Globus pallidus (tissue), 1 donor: ENCODE data around the gene ZNF410.
A peak's percentile ranks its signal among the peaks of the same experiment; 100 is the strongest.
"Not testable (repeated sequence)": the region's sequence is repeated elsewhere in the genome, so short reads cannot be mapped to it uniquely, and the experiment has no call there.

Experiments used
- DNase-seq: peaks from one replicate; pipeline ENCODE4 v3.0.0-alpha.2; 2015; ENCODE audit warnings: low spot score

ZNF410 gene

GRCh38 chr14:73886449-73887317, at the start of gene ZNF410:
Gene ZNF410, plus strand, starts transcription at chr14:73886859. Its CDS starts 5,317 bp downstream, at chr14:73892176.
- DNase-seq: peak; percentile 89

GRCh38 chr14:73838293-73839034, 48.2 kb upstream of the ZNF410 start:
- not testable (repeated sequence) for DNase-seq

- no peak for DNase-seq
Observed at GRCh38 chr14:73842201-73842600, 44.5 kb upstream of the ZNF410 start.

DNA sequence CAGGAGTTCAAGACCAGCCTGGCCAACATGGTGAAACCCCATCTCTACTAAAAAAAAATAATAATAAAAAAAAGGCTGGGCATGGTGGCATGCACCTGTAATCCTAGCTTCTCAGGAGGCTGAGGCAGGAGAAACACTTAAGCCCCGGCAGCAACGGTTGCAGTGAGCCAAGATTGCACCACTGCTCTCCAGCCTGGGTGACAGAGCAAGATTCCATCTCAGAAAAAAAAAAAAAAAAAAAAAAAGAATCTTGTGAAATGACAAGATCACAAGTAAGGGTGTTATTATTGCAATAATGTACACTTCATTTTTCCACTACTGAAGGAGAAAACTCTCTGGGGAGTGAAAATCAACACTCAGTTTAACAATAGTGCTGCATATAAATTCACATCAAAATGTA, 43.8 kb upstream of the ZNF410 start:
- no peak for DNase-seq

DNA sequence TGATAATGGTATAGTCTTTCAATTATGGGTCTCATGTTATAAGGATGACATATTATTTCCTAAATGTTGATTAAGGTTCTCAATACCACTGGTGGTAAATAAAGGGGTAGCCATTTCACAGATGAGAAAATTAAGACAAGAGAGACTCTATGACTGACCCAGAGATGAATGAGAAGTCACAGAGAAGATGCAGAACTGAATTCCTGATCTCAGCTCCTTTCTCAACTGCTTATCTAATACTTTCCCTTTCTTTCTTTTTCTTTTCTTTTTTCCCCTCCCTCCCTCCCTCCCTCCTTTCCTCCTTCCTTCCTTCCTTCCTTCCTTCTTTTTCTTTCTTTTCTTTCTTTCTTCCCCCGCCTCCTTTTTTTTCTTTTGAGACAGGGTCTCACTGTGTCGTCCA, 43.4 kb upstream of the ZNF410 start:
- DNase-seq: no peak

- no peak for DNase-seq
Observed at GRCh38 chr14:73846947-73847346, 39.7 kb upstream of the ZNF410 start.

GRCh38 chr14:73851000-73851399, 35.7 kb upstream of the ZNF410 start:
- peak; percentile 15 for DNase-seq

DNA sequence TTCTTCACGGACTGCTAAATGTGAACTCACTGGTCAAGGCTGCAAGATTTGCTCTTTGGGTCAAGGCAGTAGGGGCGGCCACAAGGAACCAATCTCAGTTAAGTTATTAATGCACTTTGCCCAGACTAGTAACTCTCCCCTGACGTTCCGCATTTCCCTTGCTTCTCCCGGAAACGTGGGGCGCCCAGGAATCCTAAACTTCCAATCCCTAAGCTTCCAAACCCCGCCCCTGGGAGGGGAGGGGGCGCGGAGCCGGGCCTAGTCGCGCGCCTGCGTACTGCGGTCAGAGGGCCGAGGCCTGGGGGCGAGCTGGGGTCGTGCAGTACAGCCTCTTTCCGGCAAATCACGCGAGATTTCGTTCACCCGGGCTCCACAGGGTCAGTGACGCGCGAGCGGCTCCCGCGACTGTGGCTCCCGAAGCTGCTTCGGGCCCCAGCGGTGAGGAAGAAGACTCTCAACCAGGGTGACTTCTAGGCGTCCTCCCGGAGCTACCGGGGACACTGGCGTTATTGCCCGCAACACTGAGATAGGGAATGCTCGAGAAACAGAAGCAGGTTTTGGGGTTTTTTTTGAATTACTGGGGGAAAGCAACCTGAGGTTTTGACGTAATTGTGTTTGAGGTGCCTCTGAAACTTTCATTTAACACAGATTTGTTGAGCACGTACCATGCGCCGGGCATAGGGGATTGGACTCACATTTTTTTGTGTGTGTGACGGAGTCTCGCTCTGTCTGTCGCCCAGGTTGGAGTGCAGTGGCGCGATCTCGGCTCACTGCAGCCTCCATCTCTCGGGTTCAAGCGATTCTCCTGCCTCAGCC, 34.9 kb upstream of the ZNF410 start, which contains the start of gene PTGR2:
PTGR2 (plus strand) TSS at position 265 of the 816 bp plus-strand sequence. CDS start 7,032 bp downstream, outside the sequence.
- peak; percentile 91 for DNase-seq

GRCh38 chr14:73859145-73859544, 27.5 kb upstream of the ZNF410 start:
- no peak for DNase-seq

DNA sequence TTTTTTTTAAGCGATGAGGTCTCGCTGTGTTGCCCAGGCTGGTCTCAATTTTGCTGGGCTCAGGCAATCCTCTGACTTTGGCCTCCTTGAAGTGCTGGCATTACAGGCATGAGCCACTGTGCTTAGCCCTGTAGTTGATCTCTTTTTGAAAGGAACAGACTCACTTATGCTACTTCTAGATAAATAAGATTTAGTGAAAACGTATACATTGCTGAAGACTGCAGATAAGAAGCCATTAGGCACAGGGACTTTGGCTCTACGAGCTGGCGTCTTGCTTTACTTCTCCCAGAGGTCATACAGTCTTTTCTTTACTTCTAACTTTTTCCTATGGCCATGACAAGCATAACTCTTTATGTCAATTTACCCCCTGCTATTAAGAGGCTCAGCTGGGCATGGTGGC, 25.6 kb upstream of the ZNF410 start:
- no peak for DNase-seq

- no peak for DNase-seq
Observed at GRCh38 chr14:73862480-73862879, 24.2 kb upstream of the ZNF410 start.

GRCh38 chr14:73863209-73863608, 23.4 kb upstream of the ZNF410 start:
- no peak for DNase-seq

GRCh38 chr14:73865534-73866113, 21.0 kb upstream of the ZNF410 start:
- DNase-seq: no peak

DNA sequence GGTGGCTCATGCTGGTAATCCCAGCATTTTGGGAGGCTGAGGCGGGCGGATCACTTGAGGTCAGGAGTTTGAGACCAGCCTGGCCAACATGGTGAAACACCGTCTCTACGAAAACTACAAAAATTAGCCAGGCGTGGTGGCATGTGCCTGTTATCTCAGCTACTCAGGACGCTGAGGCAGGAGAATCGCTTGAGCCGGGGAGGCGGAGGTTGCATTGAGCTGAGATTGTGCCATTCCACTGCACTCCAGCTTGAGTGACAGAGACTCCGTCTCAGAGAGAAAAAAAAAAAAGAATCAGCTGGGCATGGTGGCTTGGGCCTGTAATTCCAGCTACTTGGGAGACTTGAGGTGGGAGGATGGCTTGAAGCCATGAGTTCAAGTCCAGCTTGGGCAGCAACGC, 16.9 kb upstream of the ZNF410 start:
- DNase-seq: not testable (repeated sequence)

GRCh38 chr14:73870525-73871235, 16.0 kb upstream of the ZNF410 start:
- DNase-seq: no peak

DNA sequence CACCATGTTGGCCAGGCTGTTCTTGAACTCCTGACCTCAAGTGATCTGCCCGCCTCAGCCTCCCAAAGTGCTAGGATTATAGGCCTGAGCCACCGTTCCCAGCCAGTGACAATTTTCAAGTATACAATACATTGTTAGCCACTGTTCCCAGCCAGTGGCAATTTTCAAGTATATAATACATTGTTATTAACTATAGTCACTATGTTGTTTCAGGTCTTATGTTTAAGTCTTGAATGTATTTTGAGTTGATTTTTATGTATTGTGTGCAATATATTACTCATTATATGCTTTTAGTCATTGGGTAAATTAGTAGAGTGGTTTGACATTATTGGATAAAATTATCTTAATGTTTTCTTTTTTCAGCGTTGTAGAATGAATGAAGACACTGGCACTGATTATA, 13.0 kb upstream of the ZNF410 start:
- no peak for DNase-seq

- no peak for DNase-seq
Observed at GRCh38 chr14:73877790-73878189, 8.9 kb upstream of the ZNF410 start.

GRCh38 chr14:73878436-73878835, 8.2 kb upstream of the ZNF410 start:
- no peak for DNase-seq

DNA sequence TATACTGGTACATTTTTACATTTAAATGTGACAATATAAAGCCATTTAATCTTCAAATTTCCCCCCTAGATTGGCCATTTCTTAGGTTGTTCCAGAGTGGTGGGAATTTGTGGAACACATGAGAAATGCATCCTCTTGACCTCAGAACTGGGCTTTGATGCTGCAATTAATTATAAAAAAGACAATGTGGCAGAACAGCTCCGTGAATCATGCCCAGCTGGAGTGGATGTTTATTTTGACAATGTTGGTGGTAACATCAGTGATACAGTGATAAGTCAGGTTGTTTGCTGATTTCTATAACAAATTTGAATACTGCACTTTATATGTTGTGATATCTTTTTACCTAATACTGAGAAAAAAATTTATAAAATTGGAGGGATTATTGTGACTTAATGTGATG, 7.6 kb upstream of the ZNF410 start:
- DNase-seq: no peak

DNA sequence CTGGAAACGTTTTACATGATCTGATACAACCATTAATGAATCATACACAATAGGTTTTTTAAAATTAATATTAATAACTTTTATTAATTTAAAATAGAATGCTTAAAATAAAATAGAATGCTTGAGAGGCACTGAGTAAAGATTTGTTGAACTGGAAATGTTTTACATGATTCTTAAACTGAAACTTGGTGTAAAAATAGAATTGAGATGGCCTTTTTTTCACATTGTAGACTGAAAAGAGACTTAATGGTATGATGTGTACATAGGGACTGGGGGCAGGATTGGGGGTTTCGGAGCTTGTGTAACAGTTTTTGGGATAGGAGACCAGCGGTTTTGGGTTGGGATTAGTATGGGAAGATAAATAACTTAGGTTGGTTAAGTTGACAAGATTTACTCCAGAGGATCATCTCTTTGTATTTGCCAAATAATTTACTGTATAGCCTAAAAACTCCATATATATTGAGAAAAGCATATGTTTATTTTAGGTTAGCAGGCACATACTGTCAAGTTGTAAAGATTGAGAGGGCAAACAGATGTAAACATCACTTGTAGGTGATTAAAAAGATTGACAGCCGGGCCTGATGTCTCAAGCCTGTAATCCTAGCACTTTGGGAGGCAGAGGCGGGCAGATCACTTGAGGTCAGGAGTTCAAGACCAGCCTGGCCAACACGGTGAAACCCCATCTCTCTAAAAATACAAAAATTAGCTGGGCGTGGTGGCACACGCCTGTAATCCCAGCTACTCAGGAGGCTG, 2.0 kb upstream of the ZNF410 start:
- no peak for DNase-seq

DNA sequence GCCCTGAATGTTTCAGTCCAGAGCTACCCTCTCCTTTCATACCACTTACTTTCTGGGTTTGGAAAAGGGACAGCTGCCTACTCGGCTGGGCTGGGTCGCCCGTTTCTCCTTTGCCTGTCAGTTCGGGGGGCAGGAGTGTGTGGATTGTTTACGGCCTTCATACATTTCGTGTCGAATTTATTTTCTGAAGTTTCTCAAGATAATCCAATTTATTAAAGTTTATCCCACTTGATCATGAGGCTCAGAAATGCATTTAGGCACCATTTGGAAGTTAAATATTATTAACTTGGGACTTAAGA, 608 bp downstream of the ZNF410 start:
- no peak for DNase-seq
